HG03196 (cell line): Measurements from ENCODE around the gene SPARC.
"Not testable (repeated sequence)": the region's sequence is repeated elsewhere in the genome, so short reads cannot be mapped to it uniquely, and the experiment has no call there.

Experiments
- ATAC-seq: cut with Tn5 transposase; IDR thresholded peaks from one replicate; pipeline ENCODE4 v1.9.1; 2021; ENCODE audit not compliant: unreplicated experiment

The SPARC gene, protein sequence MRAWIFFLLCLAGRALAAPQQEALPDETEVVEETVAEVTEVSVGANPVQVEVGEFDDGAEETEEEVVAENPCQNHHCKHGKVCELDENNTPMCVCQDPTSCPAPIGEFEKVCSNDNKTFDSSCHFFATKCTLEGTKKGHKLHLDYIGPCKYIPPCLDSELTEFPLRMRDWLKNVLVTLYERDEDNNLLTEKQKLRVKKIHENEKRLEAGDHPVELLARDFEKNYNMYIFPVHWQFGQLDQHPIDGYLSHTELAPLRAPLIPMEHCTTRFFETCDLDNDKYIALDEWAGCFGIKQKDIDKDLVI

GRCh38 chr5:151686674-151687407 lies at the start of gene SPARC:
TSS of gene SPARC (minus strand) at chr5:151686915. CDS start at chr5:151676188, 10,727 bp downstream.
- ATAC-seq, result peak; percentile 75

DNA sequence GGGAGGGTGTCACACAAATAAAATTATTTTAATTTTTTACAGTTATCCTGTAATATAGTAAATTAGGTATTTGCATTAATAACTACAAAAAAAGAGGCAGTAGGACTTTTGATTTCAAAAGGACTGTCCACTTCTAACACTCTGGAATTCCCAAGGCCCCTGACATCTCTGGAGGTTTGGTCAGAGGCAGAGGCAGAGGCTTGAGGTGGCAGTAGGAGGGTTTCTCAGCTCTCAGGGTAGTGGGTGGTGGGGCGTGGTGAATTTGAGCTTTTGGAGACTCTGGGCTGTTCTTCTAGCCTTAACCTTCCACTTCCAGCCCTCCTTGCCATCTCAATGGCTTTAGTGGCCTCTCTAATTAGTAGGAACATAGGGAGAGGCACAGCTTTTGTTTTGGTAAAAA lies 48.9 kb upstream of the SPARC start:
- ATAC-seq, result no peak

DNA sequence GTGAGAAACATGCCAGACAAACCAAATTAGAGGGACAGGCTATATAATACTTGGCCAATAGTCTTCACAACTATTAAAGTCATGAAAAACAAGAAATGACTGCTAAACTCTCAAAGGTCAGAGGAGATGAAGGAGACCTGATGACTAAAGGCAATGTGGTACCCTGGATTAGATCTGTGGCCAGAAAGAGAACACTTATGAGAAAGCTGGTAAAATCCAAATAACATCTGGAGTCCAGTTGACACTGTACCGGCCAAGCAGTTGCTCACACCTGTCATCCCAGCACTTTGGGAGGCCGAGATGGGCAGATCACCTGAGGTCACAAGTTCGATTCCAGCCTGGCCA lies 47.3 kb upstream of the SPARC start:
- no peak for ATAC-seq

- no peak for ATAC-seq
These were observed 46.8 kb upstream of the SPARC start for GRCh38 chr5:151733358-151734063.

DNA sequence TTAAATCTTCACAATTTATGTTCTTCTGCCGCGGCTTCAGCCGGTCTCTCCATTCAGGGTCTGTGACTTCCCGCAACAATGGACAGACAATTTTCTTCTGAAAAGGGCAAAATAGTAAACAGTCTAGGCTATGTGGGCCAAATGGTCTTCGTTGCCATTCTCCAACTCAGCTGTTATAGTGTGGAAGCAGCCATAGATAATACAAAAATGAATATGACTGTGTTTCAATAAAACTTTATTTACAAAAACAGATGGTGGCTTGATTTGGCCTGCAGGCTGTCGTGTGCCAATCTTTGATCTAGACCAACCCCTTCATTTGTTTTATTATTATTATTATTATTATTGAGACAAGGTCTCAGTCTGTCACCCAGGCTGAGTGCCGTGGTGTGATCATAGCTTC lies 43.7 kb upstream of the SPARC start:
- ATAC-seq, result no peak

GRCh38 chr5:151729597-151729996 lies 42.9 kb upstream of the SPARC start:
- not testable (repeated sequence) for ATAC-seq

- no peak for ATAC-seq
These were observed 37.6 kb upstream of the SPARC start for GRCh38 chr5:151724360-151724759.

DNA sequence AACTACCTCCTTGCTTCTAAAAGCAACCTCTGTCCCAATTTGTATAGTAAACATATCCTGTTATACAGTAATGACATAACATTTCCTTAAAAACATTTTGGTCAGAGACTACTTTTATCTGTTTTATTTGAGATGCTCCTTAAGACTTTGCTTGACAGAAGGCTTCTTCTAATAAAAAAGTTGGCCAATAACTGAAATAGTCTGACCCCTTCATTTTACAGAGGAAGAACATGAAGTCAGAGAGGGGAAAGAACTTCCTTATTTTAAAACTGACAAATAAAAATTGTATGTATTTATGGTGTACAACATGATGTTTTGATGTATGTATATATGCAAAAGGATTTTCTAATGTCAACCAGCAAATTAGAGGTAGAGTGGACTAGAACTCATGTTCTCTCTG lies 35.8 kb upstream of the SPARC start:
- ATAC-seq, result no peak

GRCh38 chr5:151721812-151722391 lies 35.2 kb upstream of the SPARC start:
- no peak for ATAC-seq

DNA sequence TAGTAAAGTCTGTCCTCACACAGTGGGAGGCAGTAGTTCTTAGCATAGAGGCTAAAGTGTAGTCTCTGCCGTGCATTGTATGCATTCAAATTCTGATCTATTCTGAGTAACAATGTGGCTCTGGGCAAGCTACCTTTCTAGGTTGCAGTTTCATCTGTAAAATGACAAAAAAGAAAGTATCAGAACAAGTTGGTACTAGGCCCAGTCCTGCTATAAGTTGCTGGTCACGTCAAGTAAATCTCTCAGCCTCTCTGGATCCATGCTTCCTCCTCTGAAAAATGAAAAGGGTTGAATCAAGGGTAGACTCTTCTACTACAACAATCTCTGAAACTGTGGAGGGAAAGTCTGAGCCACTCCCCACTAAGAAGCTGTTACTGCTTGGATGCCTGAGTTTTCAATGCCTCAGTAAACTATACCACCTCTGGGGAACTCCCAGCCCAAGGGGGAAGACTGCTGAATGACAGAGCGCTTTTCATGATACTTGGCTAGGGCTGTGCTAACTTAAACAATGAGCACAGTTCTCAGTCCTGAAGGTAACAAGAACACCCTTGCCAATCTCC lies 34.5 kb upstream of the SPARC start:
- ATAC-seq, result peak; percentile 83

- ATAC-seq, result no peak
These were observed 33.5 kb upstream of the SPARC start for GRCh38 chr5:151720215-151720614.

DNA sequence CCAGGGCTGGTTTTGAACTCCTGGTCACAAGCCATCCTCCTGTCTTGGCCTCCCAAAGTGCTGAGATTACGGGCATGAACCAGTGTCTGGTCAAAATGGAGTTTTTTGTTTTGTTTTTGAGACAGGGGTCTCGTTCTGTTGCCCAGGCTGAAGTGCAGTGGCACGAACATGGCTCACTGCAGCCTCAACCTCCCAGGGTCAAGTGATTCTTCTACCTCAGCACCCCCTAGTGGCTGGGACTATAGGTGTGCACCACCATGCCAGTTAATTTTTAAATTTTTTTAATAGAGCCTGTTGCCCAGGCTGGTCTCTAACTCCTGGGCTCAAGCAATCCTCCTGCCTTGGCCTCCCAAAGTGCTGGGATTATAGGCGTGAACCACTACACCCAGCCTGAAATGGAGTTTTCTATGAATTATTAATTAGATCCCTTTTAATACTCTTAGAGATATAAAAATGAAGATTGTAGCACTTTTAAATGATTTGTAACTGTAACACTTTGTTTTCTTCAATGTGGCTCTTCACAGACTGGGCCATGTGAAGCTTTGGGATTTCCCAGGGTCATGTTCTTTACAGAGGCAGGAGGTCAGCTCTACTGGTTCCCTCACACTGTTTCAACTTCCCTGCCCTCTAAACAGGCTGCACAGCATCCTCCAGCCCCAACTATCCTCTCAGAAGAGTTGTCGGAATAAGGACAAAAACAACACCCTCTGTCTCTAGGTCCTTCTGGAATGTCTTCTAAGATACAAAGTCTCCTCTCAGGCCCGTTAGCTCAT lies 32.7 kb upstream of the SPARC start:
- ATAC-seq, result no peak

GRCh38 chr5:151718646-151719045 lies 31.9 kb upstream of the SPARC start:
- no peak for ATAC-seq

GRCh38 chr5:151718153-151718552 lies 31.4 kb upstream of the SPARC start:
- no peak for ATAC-seq

GRCh38 chr5:151717416-151717815 lies 30.7 kb upstream of the SPARC start:
- ATAC-seq, result no peak

DNA sequence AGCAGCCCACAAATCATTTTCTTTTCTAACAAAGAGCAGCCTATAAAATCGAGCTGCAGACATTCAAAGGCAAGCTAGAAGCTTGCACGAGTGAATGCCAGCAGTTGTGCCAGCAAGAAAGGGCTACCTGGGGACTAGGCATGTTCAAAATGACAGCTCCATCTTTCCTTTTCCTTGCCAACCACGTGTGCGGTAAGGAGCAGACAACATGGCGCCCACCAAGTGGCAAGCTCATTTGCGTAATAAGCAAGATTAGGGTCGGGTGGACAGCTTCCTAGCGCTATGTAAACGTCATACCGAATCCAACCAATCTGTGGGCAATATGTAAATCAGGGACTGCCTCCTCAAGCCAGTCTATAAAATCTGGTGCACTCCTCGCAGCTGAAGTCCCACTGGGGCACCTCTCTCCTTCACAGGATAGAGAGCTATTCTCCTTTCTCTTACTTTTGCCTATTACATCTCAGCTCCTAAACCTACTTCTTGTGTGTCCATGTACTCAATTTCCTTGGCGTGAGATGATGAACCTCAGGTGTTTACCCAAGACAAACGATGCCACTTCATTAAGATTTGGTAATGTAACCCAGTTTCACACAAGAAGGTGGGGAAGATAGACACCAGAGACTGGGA lies 22.5 kb upstream of the SPARC start:
- no peak for ATAC-seq

DNA sequence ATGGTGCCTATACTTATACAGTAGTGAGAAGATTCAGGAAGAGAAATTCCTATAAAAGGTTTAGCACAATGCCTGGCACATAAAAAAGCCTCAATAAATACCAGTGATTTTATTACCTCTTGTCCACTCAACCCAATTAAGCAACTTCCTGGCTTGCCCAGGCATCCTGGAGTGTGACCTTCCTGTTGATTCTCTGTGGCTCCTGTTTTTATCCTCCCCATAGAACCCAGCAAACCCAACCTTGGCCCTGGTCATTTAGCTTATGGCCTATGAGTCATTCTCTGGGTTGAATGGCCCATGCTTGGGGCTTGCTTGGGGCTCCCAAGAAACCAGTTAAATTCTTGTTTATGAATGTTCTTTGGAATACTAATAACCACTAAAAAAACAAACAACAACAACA lies 21.4 kb upstream of the SPARC start:
- ATAC-seq, result no peak

DNA sequence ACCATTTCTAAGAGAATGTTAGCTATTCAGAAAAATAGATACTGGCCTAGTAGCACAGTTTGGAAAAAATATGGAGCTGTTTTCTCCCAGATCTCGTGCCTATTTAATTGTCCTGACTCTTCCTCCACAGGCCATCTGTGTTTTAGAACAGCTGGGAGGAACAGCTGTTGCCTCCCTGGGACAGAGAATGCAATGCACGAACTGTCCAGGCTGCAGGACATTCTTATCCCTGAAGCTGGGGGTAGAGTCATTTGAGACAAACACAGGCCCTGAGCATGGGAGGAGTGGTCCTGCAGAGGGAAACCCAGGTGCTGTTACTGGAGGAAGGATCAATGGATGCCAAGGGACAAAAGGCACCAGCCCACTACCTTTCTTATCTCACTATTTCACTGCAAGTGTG lies 20.9 kb upstream of the SPARC start:
- no peak for ATAC-seq

- ATAC-seq, result no peak
These were observed 20.2 kb upstream of the SPARC start for GRCh38 chr5:151706906-151707305.

DNA sequence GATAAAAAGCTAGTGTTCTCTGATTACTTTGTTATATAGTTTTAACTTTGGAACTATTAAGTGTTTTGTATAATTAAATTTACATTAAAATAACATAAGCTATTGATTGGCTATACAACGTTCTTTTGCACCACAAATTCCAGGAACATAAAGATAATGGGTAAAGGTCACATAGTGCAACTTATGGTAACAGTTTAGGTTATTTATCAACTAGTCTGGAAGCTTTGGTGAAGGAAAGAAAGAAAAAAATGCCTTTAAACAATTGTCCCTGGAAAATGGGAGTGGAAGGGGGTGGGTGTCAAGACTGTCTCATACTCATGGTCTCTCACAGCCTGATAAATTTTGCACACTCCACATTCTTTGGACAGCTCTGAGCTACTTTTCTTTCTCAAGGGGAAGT lies 17.1 kb upstream of the SPARC start:
- ATAC-seq, result no peak
